ENCODE results near the gene RAB17. TPM values are rescaled to one million over a fixed set of nuclear protein-coding genes. Genes with fewer than 3 reads are reported as not detected.
"Not testable (repeated sequence)": the region's sequence is repeated elsewhere in the genome, so short reads cannot be mapped to it uniquely, and the experiment has no call there.

Gene RAB17
- total and polyA plus RNA-seq, 10 of the 15 experiments (the other 5 are each of a cell fraction or from before 2014, with no cell fraction given): 0.07 to 1.4 (median 0.28) TPM; not detected in 3

DNA sequence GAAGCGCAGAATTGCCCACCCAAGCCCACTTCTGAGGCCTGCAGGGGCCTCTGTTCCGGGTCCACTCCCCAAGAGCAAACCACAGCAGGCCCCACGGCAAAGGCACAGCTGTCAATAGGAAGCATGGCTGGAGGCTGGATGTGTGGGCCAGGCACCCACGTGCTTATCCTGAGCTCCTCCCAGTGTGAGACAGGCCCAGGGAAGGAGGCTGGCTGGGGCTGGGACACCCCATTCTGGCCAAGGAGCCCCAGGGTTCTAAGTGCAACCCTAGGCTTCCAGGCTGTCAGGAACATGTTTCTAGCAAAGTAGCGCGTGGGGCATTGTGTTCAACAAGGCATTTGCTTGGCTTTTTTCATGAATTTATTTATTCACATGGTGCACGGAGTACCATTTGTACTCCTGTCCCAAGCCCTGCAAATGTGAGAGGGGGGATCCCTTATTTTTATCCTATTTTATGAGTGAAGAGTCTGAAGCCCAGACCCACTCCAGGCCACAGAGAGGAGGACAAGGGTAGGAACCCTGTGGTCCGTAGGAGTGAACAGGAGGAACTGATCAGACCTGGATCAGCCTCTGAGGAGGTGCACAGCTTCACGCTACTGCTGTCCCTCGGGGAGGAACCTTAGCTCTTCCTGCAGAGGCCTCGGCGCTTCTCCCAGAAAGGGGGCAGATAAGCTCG lies 6.1 kb upstream of the RAB17 start (continued):
- TF ChIP-seq, protein P1, sequence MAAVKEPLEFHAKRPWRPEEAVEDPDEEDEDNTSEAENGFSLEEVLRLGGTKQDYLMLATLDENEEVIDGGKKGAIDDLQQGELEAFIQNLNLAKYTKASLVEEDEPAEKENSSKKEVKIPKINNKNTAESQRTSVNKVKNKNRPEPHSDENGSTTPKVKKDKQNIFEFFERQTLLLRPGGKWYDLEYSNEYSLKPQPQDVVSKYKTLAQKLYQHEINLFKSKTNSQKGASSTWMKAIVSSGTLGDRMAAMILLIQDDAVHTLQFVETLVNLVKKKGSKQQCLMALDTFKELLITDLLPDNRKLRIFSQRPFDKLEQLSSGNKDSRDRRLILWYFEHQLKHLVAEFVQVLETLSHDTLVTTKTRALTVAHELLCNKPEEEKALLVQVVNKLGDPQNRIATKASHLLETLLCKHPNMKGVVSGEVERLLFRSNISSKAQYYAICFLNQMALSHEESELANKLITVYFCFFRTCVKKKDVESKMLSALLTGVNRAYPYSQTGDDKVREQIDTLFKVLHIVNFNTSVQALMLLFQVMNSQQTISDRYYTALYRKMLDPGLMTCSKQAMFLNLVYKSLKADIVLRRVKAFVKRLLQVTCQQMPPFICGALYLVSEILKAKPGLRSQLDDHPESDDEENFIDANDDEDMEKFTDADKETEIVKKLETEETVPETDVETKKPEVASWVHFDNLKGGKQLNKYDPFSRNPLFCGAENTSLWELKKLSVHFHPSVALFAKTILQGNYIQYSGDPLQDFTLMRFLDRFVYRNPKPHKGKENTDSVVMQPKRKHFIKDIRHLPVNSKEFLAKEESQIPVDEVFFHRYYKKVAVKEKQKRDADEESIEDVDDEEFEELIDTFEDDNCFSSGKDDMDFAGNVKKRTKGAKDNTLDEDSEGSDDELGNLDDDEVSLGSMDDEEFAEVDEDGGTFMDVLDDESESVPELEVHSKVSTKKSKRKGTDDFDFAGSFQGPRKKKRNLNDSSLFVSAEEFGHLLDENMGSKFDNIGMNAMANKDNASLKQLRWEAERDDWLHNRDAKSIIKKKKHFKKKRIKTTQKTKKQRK (IDR thresholded peaks at IDR 0.05; ENCODE audit: low read depth, low read length): no peak
- no peak for TF ChIP-seq NBN (IDR thresholded peaks at IDR 0.05)

GRCh38 chr2:237595829-237596519 lies 5.4 kb upstream of the RAB17 start:
- RAD21 ChIA-PET (ENCODE audit: unreplicated experiment); H3K4me3 ChIP-seq; H3K9ac ChIP-seq (ENCODE audit: control insufficient read depth, insufficient read depth, low read length); H3K36me3 ChIP-seq (ENCODE audit: control insufficient read depth in 2 of 2, insufficient read depth in 2 of 2, low read length in 1 of 2); DNase-seq (ENCODE audit: low read depth, low spot score); H3K9me3 ChIP-seq (replicated peaks; ENCODE audit: control insufficient read depth, insufficient read depth, low read length); intact Hi-C loops (cut with micrococcal nuclease; ENCODE audit: unreplicated experiment); H3K79me2 ChIP-seq (ENCODE audit: control insufficient read depth, insufficient read depth, low read length); CTCF ChIA-PET; H2AFZ ChIP-seq (ENCODE audit: control insufficient read depth, low read depth, low read length); H3K4me2 ChIP-seq (ENCODE audit: control insufficient read depth, insufficient read depth); FAIRE-seq; H4K20me1 ChIP-seq (ENCODE audit: control insufficient read depth, insufficient read depth); in situ Hi-C loops (cut with MboI); H3K4me1 ChIP-seq (ENCODE audit: control insufficient read depth, insufficient read depth, low read length); ATAC-seq; BruUV-seq (replicated peaks); H3K27ac ChIP-seq (ENCODE audit: control insufficient read depth, insufficient read depth); H3K27me3 ChIP-seq (replicated peaks in 1 of 2; ENCODE audit: control insufficient read depth in 2 of 2, insufficient read depth in 2 of 2, low read length in 1 of 2): not testable (repeated sequence)
- WGBS (ENCODE audit: insufficient coverage, insufficient replicate concordance, low lambda C conversion rate, missing lambda C conversion rate): 52% methylated on average over 4 of the region's 5 CpGs
- SMC1A ChIA-PET (ENCODE audit: uncharacterized antibody, unreplicated experiment): interaction anchor here (1.3 kb wide), 1 partner anchor 9 kb away, joined by 3 read pairs; no protein-coding TSS in a partner anchor
- POLR2A ChIA-PET: interaction anchor here (0.7 kb wide), 1 partner anchor 147 kb away, joined by 3 read pairs; no protein-coding TSS in a partner anchor

Measured in GM12878 (cell line).